A673 (cell line): ENCODE measurements around the gene CFAP92. TPM values are rescaled to one million over a fixed set of nuclear protein-coding genes. Genes with fewer than 3 reads are reported as not detected.

Experiments
- BruUV-seq: library from RNA; stranded (reverse); fragments of 400-500 nt; replicated peaks from 2 replicates; lab custom pipeline; 2021; lab: Mats Ljungman, UMichigan
- CTCF ChIA-PET: fragments of 300-600 bp; sonication (Branson Sonifier 250); formaldehyde crosslinking; loops from one replicate; lab custom pipeline; 2022; ENCODE audit warnings: antibody characterized with exemption; lab: Charles Lee
- POLR2A ChIA-PET: fragments of 300-600 bp; sonication (Branson Sonifier 250); formaldehyde crosslinking; loops from one replicate; lab custom pipeline; 2022; ENCODE audit warnings: antibody characterized with exemption; ENCODE audit not compliant: low non-redundant PET; lab: Charles Lee
- DNase-seq: peaks from one replicate; pipeline ENCODE4 v3.0.0-alpha.2; 2015; ENCODE audit warnings: low spot score
- H3K27ac ChIP-seq: fragments of 200-600 bp; sonication (generic); 2 replicates; pipeline ENCODE4 v1.5.1; 2016; ENCODE audit warnings: mixed run types, low read depth, mild to moderate bottlenecking, mixed read lengths, antibody characterized with exemption, low read length; ENCODE audit not compliant: poor library complexity, severe bottlenecking
- H3K27me3 ChIP-seq: fragments of 200-600 bp; sonication (generic); replicated peaks from 2 replicates; pipeline ENCODE4 v1.6.1; 2017; ENCODE audit warnings: mixed run types, low read depth, mild to moderate bottlenecking, mixed read lengths, antibody characterized with exemption, low read length; ENCODE audit not compliant: insufficient read depth, poor library complexity
- H3K36me3 ChIP-seq: fragments of 200-600 bp; sonication (generic); 2 replicates; pipeline ENCODE4 v1.6.1; 2016; ENCODE audit warnings: mixed run types, mild to moderate bottlenecking, mixed read lengths, antibody characterized with exemption, low read length; ENCODE audit not compliant: insufficient read depth, poor library complexity, severe bottlenecking
- H3K4me1 ChIP-seq: fragments of 200-600 bp; sonication (generic); 2 replicates; pipeline ENCODE4 v1.6.1; 2017; ENCODE audit warnings: mixed run types, mild to moderate bottlenecking, mixed read lengths, antibody characterized with exemption, low read length; ENCODE audit not compliant: insufficient read depth, poor library complexity, severe bottlenecking
- H3K4me3 ChIP-seq: fragments of 200-600 bp; sonication (generic); 2 replicates; pipeline ENCODE4 v1.5.1; 2016; ENCODE audit warnings: low read depth, mixed run types, mild to moderate bottlenecking, mixed read lengths, low read length; ENCODE audit not compliant: poor library complexity, severe bottlenecking
- H3K9me3 ChIP-seq: fragments of 200-600 bp; sonication (generic); 2 replicates; pipeline ENCODE4 v1.6.1; 2016; ENCODE audit warnings: mixed run types, low read depth, mild to moderate bottlenecking, mixed read lengths, antibody characterized with exemption, low read length; ENCODE audit not compliant: poor library complexity, severe bottlenecking
- CTCF ChIP-seq: fragments of 300-800, 200-600 bp; sonication (generic); conservative IDR thresholded peaks from 2 replicates; pipeline ENCODE4 v1.5.1; 2017; ENCODE audit warnings: low read depth, mild to moderate bottlenecking, antibody characterized with exemption, low read length, moderate library complexity, mixed read lengths
- EZH2 ChIP-seq: fragments of 200-600 bp; sonication (generic); IDR thresholded peaks from 2 replicates; pipeline ENCODE4 v1.6.1; 2017; ENCODE audit warnings: borderline replicate concordance, low read depth, mild to moderate bottlenecking, mixed read lengths, antibody characterized with exemption, low read length; ENCODE audit not compliant: poor library complexity, severe bottlenecking
- intact Hi-C: fragments of 100-400 bp; cut with micrococcal nuclease; formaldehyde crosslinking; loops from one replicate; pipeline ENCODE4 v1.10.0; 2022; ENCODE audit not compliant: unreplicated experiment
- total RNA-seq: library from RNA; stranded (reverse); gene quantifications from 2 replicates; pipeline ENCODE4 v1.2.3, GENCODE V29; 2021

Gene CFAP92
- total RNA-seq, 1 experiment from 2014 or later: not detected

- Histone ChIP-seq H3K9me3 (no peaks in the 10 kb centered on the region), H3K4me3 (no peak overlapping the region), H3K36me3 (peaks cover 66% of the 10 kb centered on the region), H3K27ac (no peak overlapping the region), H3K27me3 (no peaks in the 10 kb centered on the region), H3K4me1 (no peaks in the 10 kb centered on the region)
- no TSS peak for BruUV-seq
- ChIA-PET CTCF (no interaction called here), POLR2A (no interaction called here)
- no peak for TF ChIP-seq CTCF
- intact Hi-C loops: no loop called here
- DNase-seq: no peak
Observed at GRCh38 chr3:128906031-128906803, 87.7 kb downstream of the CFAP92 start.

DNA sequence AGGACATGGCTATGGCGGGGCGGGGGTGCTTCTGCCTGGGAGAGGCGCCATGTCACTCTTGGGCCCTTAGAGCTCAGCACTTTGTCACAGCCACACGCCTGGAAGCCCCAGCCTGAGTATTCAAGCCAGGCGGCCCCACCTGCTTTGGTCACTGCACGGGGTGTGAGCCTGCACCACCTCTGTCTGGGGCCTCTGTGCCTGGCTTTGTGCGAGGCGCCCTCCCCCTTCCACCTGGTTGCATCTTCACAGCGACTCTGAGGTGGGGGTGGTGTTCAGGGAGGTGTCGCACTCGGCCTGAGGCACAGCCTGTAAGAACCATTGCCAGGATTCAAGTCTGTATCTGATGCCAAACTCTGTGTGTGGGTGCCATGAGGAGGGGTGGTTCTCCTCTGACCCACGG is 90.4 kb downstream of the CFAP92 start:
- Histone ChIP-seq H3K4me1 (no peaks in the 10 kb centered on the region), H3K27ac (no peak overlapping the region), H3K4me3 (no peak overlapping the region), H3K27me3 (no peaks in the 10 kb centered on the region), H3K36me3 (peaks cover 64% of the 10 kb centered on the region), H3K9me3 (no peaks in the 10 kb centered on the region)
- intact Hi-C loops: no loop called here
- no peak for TF ChIP-seq EZH2
- TF ChIP-seq CTCF: no peak
- BruUV-seq: no TSS peak
- DNase-seq: no peak
- ChIA-PET POLR2A (no interaction called here), CTCF (no interaction called here)

GRCh38 chr3:128902426-128902825 is 91.5 kb downstream of the CFAP92 start:
- H3K27ac ChIP-seq: no peak overlapping the region
- H3K4me3 ChIP-seq: no peak overlapping the region
- no peaks in the 10 kb centered on the region for H3K9me3 ChIP-seq
- ChIA-PET CTCF (no interaction called here), POLR2A (no interaction called here)
- peaks cover 69% of the 10 kb centered on the region for H3K36me3 ChIP-seq
- TF ChIP-seq CTCF (no peak), EZH2 (no peak)
- no peaks in the 10 kb centered on the region for H3K4me1 ChIP-seq
- no peaks in the 10 kb centered on the region for H3K27me3 ChIP-seq
- BruUV-seq: no TSS peak
- intact Hi-C loops: no loop called here
- no peak for DNase-seq
